Keratinocyte (primary cell): ENCODE results near the gene NBPF6. TPM values are rescaled to one million over a fixed set of nuclear protein-coding genes. Genes with fewer than 3 reads are reported as not detected.
"Not testable (repeated sequence)": the region's sequence is repeated elsewhere in the genome, so short reads cannot be mapped to it uniquely, and the experiment has no call there.

Source experiments
- DNase-seq: peaks from one replicate; pipeline ENCODE4 v3.0.0-alpha.2; 2011; ENCODE audit warnings: low read depth, missing footprints, low spot score
- FAIRE-seq: peaks from 2 replicates; lab custom pipeline; 2011; peaks lifted over from hg19 to GRCh38; lab: Jason Lieb, UNC
- H2AFZ ChIP-seq: 2 replicates; pipeline ENCODE4 v1.6.0; 2012; ENCODE audit warnings: low read length, control low read depth, inconsistent platforms; ENCODE audit not compliant: control insufficient read depth
- H3K27ac ChIP-seq: 2 replicates; pipeline ENCODE4 v1.5.1; 2011; ENCODE audit warnings: low read length; ENCODE audit not compliant: control insufficient read depth, insufficient read depth
- H3K27me3 ChIP-seq: 3 replicates; pipeline ENCODE4 v1.6.0; 2011; ENCODE audit warnings: low read length; ENCODE audit not compliant: control insufficient read depth, insufficient read depth; ENCODE audit errors: extremely low read depth
- H3K36me3 ChIP-seq, 2 experiments: 2 replicates in 1 of 2; 3 replicates in 1 of 2; pipeline ENCODE4 v1.5.1; 2011; ENCODE audit warnings: low read length in 2 of 2, mild to moderate bottlenecking in 1 of 2; ENCODE audit not compliant: control insufficient read depth in 2 of 2, insufficient read depth in 2 of 2; ENCODE audit errors: extremely low read depth in 1 of 2
- H3K4me1 ChIP-seq: 3 replicates; pipeline ENCODE4 v1.5.1; 2011; ENCODE audit warnings: low read length; ENCODE audit not compliant: control insufficient read depth, insufficient read depth; ENCODE audit errors: extremely low read depth
- H3K4me2 ChIP-seq: 3 replicates; pipeline ENCODE4 v1.6.0; 2011; ENCODE audit warnings: low read depth, low read length; ENCODE audit not compliant: control insufficient read depth, insufficient read depth; ENCODE audit errors: extremely low read depth
- H3K4me3 ChIP-seq, 3 experiments: fragments of 200-600 bp in 1 of 3; sonication (generic) in 1 of 3; 2 replicates in 2 of 3; 3 replicates in 1 of 3; pipeline ENCODE4 v1.5.1; 2011 to 2016; ENCODE audit warnings: low read length in 3 of 3, mild to moderate bottlenecking in 3 of 3, control low read depth in 2 of 3, inconsistent platforms in 1 of 3, low read depth in 1 of 3, mixed read lengths in 1 of 3, mixed run types in 1 of 3, moderate library complexity in 1 of 3; ENCODE audit not compliant: control insufficient read depth in 2 of 3, insufficient read depth in 2 of 3; ENCODE audit errors: extremely low read depth in 1 of 3
- H3K79me2 ChIP-seq: 2 replicates; pipeline ENCODE4 v1.6.0; 2012; ENCODE audit warnings: low read length; ENCODE audit not compliant: control insufficient read depth, insufficient read depth
- H3K9ac ChIP-seq: 3 replicates; pipeline ENCODE4 v1.6.0; 2011; ENCODE audit warnings: low read length; ENCODE audit not compliant: control insufficient read depth, insufficient read depth; ENCODE audit errors: extremely low read depth
- H3K9me1 ChIP-seq: 3 replicates; pipeline ENCODE4 v1.6.0; 2011; ENCODE audit warnings: low read length; ENCODE audit not compliant: control insufficient read depth, insufficient read depth; ENCODE audit errors: extremely low read depth
- H3K9me3 ChIP-seq: 2 replicates; pipeline ENCODE4 v1.5.1; 2012; ENCODE audit warnings: low read depth, low read length; ENCODE audit not compliant: control insufficient read depth
- H4K20me1 ChIP-seq: 3 replicates; pipeline ENCODE4 v1.6.0; 2011; ENCODE audit warnings: low read length; ENCODE audit not compliant: control insufficient read depth, insufficient read depth; ENCODE audit errors: extremely low read depth
- dilution Hi-C: fragments of 300-500 bp; cut with MboI; formaldehyde crosslinking; loops from one replicate; pipeline ENCODE4 v1.7.0; 2020; ENCODE audit warnings: low sequenced_read_pairs; ENCODE audit not compliant: extremely low pct_ligation_motif_present
- polyA plus RNA-seq, 5 experiments: library from polyadenylated mRNA; depleted of rRNA in 3 of 5; stranded (reverse) in 3 of 5; stranded (forward) in 1 of 5; unstranded in 1 of 5; fragments of >200 nt; gene quantifications; 1 replicate in 1 of 5; 2 replicates in 3 of 5; 3 replicates in 1 of 5; pipeline versions ENCODE4 v1.2.1 to v1.2.3, GENCODE V29; 2011 to 2012; ENCODE audit warnings: missing spikeins in 2 of 5, low read depth in 1 of 5, low replicate concordance in 1 of 5

Gene NBPF6
- polyA plus RNA-seq, 1 donor (not counting 4 experiments of a cell fraction or from before 2014, with no cell fraction given) = not detected

GRCh38 chr1:108517301-108517897, 67.3 kb downstream of the NBPF6 start:
- H3K9me1 ChIP-seq, H3K9me3 ChIP-seq, H3K9ac ChIP-seq, H3K4me2 ChIP-seq, FAIRE-seq, H3K4me1 ChIP-seq, dilution Hi-C loops, H3K36me3 ChIP-seq, H3K27me3 ChIP-seq, H3K27ac ChIP-seq, DNase-seq, H2AFZ ChIP-seq, H4K20me1 ChIP-seq, H3K4me3 ChIP-seq, H3K79me2 ChIP-seq: not testable (repeated sequence)

Other genes with a start within 250 kb of the NBPF6 start
- 35.3 to 58.9 TPM (median 36.0 TPM) in 3 replicates for gene SLC25A24, start 250.0 kb upstream of the NBPF6 start, polyA plus RNA-seq
- gene NBPF4, start 206.3 kb upstream of the NBPF6 start, polyA plus RNA-seq = not detected in 3 replicates
- 0.95 to 2.0 TPM (median 1.6 TPM) in 3 replicates for gene EEIG2, start 109.8 kb downstream of the NBPF6 start, polyA plus RNA-seq
- gene HENMT1, start 210.8 kb downstream of the NBPF6 start, polyA plus RNA-seq = 1.2 to 1.7 TPM (median 1.6 TPM) in 3 replicates
- 21.7 to 41.0 TPM (median 25.6 TPM) in 3 replicates for gene PRPF38B, start 242.0 kb downstream of the NBPF6 start, polyA plus RNA-seq